ENCODE results near the gene AMDHD2. TPM values are rescaled to one million over a fixed set of nuclear protein-coding genes. Genes with fewer than 3 reads are reported as not detected.

Gene AMDHD2
- polyA plus RNA-seq, 4 donors, result 19.7 to 33.1 (median 27.1) TPM

DNA sequence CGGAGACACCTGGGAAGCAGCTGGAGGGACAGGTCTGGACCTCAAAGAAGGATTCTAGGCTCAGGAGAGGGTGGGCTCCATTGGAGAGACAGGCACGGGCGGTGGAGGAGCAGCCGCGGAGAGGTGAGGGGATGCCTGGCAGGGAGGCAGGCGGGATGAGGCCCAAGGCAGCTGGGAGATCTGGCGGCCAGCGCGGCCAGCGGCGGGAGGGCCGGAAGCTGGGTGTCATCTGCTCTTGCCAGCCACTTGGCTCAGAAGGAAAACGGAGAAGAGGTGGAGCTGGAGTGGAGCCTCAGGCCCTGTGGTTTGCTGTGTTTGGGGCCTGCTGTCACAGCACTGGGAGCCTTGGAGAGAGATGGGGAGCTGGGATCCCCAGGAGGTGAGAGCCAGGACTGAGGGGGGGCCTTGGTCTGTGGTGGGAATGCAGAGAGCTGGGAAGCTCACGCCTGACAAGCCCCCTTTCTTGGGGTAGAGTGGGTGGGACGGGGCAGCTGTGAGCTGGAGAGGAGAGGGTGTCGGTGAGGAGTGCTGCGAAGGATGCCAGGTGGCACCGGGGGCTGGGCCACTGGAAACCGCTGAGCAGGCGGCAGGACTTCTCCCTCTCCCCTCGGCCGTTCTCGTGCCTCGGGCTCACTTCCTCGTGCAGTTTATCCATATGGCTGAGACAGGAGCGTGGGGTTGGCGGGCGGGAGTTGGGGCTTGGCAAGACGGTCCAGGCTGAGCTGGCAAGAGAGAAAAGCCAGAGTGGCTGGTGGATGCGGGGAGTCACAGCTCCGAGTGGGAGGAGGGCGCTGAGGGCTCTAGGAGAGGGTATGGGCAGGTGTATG, 37.2 kb upstream of the AMDHD2 start:
- no peak for DNase-seq (ENCODE audit: low read depth in 4 of 4, low spot score in 3 of 4)

DNA sequence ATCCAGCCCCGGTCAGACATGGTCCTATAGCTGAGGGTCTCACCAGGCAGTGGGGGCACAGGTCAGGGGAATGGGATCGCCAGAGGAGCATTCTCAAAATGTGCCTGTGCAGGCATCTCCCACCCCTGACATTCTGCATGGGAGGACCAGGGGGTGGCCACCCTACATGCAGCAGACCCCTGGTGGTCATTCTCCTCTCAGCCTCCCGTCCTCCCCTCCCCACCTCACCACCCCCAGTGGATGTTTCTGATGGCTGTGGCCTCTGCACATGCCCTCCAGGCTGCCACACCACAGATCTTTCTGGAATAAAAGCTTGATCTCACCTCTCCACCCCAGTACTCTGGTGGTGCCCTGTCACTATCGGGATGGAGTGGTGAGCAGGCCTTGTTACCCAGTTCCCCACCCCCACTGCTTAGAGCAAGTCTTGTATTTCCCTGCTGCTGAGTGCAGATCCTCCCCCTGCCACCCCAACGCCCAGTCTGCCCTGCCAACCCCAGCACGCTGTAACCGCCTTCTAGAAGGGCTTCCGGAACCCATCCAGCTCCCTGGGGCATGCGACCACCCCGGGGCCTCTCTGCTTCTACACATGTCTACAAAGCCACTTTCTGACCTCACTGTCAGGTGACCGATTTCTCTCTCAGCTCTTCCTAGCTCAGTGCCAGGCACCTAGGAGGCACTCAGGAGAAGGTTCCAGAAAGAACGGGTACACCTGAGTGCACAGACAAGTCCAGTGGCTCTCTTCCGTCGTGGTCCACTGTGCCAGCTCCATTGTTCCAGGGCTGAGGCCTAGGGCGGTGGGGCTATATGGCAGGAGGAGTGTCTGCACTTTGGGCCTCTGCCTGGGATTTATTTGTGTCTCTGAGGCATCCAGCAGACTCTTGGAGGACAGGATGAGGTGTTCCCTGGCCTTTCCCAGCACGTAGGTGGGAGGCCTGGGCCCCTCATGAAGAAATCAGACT, 36.0 kb upstream of the AMDHD2 start:
- DNase-seq (ENCODE audit: low read depth in 4 of 4, low spot score in 3 of 4), result no peak

DNA sequence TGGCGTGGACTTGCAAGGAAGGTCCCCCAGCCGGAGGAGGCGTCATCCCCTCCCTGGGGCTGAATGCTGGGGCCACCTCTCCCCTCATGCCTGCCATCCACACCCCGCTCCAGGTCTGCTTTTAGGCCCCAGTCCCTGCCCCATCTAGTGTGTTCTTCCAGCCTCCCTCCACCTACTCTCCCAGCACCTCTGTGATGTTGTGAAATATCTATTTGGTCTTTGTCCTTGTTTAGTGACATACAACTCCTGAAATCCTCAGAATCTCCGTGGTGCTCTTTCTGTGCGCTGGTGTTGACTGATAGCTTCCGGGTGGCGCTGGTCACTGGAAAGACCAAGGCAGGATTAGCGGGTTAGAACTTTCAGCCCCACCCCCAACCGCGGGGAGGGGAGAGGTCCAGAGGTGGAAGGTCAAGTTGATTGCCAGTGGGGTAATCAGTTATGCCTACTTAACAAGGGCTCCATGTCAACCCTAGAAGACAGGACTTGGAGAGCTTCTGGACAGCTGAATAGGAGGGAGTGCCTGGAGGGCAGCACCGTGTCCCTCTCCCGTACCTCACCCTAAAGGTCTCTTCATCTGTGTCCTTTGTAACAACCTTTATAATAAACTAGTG, 35.2 kb upstream of the AMDHD2 start:
- no peak for DNase-seq (ENCODE audit: low read depth in 4 of 4, low spot score in 3 of 4)

DNA sequence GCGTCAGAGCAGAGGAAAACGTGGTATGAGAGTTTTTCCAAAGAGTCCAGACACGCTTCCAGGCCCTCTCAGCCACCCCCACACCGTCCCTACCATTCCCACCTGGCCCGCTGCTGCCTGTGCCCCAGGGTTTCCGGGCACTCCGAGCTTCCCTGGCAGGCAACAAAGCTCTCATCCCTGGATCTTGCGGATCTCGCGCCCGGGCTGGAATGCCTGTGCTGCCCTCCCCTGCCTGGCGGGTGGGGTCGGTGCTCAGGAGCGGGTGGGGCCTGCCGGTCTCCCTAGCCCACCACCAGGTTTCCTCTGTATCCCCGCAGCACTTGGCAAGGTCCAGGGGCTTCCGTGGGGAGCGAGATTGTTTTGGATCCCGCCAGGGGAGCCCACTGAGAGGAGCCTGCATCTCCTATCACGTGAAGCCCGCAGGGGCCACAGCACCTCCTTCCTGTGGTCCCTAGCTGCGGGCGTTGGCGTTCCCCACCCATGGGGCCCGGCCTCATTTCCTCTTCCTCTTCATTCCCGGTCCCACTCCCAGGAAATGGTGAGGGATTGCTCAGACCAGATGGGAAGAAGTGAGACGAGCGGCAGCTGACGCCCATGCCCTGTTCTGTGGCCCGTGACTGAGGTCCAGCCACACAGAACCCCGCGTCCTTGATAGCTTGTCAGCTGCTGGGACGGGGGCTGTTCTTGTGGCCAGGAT, 34.2 kb upstream of the AMDHD2 start:
- DNase-seq (ENCODE audit: low read depth in 4 of 4, low spot score in 3 of 4), result no peak

DNA sequence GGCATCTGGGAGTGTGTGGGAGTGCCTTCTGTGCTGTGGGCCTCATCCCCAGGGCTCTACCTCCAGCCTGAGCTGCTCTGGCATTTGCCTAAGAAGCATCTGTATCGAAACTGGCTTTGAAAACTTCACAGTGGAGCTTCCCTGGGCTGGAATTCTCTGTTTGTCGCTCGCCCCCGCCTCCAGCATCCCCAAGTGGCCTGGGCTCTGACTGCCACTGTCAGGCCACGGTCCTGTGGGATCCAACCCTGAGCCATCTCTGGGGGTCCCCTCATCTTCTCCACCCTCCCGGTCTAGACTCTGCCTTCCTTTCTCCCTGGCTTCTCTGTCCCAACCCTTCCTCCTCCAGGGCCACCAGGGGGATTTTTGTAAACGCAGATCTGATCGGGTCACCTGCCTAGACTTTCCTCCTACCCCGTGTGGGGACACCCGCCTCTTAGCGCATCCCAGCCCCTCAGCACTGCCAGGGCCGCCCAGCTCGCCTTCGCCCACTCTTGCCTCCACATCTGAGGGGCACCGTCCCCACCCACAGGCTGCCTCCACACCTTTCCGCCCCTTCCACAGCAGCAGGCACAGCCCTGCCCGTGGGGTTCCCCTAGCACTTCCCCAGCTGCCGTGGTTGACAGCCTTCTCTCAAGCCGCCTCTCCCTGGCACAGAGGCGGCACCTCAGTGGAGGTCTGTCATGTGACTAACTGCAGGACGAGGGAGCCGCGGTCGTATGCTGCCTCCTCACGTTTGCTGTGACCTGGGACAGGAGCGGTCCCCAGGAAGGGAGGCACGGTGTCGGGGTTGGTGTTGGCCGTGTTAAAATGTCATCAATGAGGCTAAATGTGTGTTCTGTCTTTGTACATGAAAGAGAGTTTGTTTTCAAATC, 33.3 kb upstream of the AMDHD2 start:
- DNase-seq (ENCODE audit: low read depth in 4 of 4, low spot score in 3 of 4), result no peak

DNA sequence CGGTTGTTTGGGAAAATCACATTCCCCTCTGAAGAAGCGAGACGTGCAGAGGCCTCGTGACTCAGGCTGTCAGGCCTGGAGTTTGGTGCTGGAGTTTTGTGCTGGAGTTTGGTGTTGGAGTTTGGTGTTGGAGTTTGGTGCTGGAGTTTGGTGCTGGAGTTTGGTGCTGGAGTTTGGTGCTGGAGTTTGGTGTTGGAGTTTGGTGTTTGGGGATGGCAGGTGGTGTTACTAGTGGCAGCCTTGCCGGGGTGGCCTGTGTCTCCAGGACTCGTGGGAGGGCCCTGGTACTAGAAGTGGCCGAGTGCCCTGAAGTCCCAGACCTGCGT, 32.7 kb upstream of the AMDHD2 start:
- DNase-seq (ENCODE audit: low read depth in 4 of 4, low spot score in 3 of 4), result no peak

DNA sequence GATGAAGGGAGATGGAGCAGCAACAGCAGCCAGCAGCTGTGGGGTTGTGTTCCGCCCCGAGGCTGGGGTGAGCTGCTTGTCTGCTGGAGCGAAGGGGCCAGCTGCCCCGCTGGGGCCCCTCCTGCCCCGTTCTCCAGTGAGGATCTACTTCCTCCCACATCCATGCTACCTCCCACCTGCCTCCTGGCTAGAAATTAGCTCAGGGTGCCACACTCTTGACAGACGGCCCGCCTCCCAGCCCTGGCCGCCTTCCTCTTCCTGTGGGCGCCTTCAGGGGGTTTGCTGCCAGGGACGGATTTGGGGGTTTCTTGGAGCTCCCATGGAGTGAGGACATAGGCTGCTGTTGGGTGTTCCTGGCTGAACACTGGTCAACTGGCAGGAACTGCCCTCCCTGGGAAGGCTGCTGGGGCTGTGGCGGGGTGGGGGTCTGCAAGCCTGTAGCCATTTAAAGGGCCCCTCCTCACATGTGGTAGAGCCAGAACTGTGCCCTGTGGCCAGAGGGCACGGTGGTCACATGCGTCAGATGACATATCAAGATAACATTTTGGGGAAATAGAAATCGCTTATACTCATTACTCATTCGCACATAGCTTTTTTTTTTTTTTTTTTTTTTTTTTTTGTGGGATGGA, 32.2 kb upstream of the AMDHD2 start:
- no peak for DNase-seq (ENCODE audit: low read depth in 4 of 4, low spot score in 3 of 4)

DNA sequence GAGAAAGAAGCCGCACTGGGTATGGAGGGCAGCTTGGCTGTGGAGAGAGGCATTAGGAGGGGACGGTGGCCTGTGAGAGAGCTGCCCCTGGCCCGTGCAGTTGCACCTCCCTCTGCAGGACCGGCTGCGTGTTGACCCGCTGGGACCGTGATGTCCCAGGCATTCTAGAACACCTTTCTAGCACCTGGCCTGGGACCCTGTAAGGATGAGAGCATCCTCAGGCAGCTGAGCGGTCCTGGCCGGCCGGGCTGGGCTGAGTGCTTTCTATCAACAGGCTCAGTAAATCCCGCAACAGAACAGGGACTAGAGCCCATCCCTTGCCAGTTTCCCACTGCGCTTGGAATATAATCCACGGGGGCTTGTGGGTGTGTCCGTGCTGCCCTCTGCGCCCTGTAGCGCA, 30.6 kb upstream of the AMDHD2 start:
- DNase-seq (ENCODE audit: low read depth in 4 of 4, low spot score in 3 of 4), result no peak

DNA sequence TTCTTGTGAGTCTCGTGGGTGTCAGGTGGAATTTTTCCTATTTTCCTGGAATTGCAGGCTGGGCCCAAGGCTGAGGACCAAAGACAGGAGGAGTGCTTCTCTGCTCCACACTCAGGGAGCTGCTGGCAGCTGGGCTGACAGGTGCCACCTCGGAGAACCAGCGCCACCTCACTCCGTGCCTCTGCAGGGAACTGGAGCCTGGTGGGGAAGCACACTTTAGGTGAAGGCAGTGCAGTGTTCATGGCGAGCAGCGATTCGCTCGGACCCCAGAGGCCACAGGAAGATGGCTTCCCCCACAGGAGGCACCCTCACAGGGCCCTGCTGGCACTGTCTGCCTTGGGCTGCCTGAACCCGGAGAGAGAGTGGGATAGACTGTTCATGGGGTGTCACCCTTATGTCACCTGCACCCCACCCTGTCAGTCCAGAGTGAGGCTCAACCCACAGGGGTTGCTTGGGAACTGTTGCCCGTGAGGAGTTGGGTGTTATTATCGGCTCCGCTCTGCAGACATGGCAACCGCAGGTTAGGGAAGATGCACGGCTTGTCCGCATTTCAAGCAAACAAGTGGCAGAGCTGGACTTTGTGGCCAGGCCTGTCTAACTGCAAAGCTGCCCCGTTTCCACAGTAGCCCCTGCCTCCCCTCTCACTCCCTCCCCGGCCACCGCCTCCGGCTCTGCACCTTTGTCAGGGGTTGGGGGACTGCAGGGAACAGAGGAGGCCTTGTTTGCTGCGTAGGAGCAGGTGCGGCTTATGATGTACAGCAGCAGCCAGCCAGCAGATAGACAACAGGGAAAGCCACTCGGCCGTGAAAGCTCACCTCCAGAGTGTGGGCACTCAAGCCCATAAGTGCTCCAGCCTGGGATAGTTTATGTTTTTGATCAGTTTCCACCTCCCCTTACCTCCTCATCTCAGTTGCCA, 29.7 kb upstream of the AMDHD2 start:
- no peak for DNase-seq (ENCODE audit: low read depth in 4 of 4, low spot score in 3 of 4)

DNA sequence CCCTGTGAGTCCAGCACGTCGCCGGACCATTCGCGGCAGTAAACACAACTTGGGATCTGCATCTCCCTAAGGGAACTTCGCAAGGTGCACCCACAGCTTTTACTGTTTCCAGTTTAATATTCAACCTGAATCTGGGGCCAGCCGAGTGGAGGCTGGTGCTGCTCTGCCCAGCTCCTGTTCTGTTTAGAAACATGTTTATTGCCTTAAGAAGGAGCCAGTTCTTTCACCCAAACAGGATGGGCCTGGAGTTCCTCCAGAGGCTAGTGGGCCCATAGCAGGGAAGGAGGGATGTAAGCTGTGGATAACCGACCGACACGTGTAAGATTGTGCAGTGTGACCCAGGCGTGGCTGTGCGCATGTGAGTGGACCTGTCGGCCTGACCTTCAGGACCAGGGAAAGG, 27.9 kb upstream of the AMDHD2 start:
- DNase-seq (ENCODE audit: low read depth in 4 of 4, low spot score in 3 of 4), result no peak

DNA sequence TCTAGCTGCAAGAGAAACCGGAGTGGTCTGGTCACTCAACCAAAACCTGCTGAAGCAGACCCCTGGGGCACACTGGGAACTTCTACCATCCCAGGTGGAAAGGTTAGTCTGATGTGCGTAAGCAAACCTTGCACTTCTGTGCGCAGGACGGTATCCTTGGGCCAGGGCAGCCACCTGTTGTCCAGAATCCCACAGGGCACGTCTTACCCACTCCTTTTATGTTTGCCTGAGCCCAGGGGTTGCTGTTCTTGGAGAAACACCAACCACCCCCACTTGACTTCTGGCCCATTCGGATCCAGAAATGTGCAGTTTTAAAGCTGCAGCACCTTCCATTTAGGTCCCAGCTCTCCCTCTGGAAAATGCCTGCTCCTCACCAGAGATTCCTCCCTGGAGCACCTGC, 26.6 kb upstream of the AMDHD2 start:
- no peak for DNase-seq (ENCODE audit: low read depth in 4 of 4, low spot score in 3 of 4)

DNA sequence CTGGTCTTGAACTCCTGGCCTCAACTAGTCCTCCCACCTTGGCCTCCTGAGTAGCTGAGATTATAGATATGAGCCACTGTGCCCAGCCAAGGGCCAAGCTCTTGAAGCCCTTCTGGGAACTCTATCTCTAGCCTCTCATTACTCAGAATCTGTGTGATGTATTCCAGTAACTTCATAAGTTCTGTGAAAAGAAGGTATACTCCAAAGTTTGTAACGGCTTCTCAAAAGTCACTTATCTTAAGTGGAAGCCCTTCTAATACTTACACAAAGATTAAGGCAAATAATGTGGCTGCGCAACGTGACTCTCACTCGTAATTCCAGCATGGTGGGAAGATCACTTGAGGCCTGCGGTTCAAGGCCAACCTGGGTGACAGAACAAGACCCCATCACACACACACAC, 25.6 kb upstream of the AMDHD2 start:
- no peak for DNase-seq (ENCODE audit: low read depth in 4 of 4, low spot score in 3 of 4)

DNA sequence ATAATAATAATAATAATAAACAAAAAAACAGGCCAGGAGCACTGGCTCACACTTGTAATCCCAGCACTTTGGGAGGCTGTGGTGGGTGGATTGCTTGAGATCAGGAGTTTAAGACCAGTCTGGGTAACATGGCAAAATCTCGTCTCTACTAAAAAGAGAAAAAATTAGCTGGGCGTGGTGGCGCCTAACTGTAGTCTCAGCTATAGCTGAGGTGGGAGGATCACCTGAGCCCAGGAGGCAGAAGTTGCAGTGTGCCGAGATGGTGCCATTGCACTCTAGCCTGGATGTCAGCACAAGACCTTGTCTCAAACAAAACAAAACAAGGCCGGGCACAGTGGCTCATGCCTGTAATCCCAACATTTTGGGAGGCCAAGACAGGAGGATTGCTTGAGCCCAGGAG, 25.1 kb upstream of the AMDHD2 start:
- no peak for DNase-seq (ENCODE audit: low read depth in 4 of 4, low spot score in 3 of 4)

DNA sequence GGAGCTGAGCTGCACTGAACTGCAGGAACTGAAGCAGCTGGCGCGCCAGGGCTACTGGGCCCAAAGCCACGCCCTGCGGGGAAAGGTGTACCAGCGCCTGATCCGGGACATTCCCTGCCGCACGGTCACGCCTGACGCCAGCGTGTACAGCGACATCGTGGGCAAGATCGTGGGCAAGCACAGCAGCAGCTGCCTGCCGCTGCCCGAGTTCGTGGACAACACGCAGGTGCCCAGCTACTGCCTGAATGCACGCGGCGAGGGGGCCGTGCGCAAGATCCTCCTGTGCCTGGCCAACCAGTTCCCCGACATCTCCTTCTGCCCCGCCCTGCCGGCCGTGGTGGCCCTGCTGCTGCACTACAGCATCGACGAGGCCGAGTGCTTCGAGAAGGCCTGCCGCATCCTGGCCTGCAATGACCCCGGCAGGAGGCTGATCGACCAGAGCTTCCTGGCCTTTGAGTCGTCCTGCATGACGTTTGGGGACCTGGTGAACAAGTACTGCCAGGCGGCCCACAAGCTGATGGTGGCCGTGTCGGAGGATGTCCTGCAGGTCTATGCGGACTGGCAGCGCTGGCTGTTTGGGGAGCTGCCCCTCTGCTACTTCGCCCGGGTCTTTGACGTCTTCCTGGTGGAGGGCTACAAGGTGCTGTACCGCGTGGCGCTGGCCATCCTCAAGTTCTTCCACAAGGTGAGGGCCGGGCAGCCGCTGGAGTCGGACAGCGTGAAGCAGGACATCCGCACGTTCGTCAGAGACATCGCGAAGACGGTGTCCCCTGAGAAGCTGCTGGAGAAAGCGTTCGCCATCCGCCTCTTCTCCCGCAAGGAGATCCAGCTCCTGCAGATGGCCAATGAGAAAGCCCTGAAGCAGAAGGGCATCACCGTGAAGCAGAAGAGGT, 23.7 kb upstream of the AMDHD2 start:
- DNase-seq (ENCODE audit: low read depth in 4 of 4, low spot score in 3 of 4), result no peak

DNA sequence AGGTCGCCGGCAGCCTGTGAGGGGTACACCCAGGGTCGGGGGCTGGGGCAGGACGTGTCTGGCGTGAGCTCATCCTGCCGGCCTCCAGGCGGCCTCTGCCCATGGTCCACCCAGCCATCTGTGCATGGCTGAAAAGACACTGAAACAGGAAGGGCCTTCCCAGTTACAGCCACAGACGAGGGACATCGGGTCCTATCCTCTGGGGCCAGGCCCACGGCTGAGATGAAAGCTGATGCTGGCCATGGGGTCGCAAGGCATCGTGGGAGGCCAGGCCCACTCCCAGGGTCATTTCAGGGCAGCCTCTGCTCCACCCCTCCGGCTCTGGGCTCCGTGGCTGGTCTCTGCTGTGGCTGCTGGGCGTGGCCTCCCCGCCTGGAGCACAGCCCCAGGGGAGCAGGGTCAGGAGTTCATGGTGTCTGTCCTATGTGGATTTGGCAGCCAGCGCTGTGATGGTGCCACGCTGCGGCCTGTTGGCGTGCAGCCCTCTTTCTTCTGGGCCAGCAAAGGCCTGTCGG, 23.0 kb upstream of the AMDHD2 start:
- no peak for DNase-seq (ENCODE audit: low read depth in 4 of 4, low spot score in 3 of 4)

DNA sequence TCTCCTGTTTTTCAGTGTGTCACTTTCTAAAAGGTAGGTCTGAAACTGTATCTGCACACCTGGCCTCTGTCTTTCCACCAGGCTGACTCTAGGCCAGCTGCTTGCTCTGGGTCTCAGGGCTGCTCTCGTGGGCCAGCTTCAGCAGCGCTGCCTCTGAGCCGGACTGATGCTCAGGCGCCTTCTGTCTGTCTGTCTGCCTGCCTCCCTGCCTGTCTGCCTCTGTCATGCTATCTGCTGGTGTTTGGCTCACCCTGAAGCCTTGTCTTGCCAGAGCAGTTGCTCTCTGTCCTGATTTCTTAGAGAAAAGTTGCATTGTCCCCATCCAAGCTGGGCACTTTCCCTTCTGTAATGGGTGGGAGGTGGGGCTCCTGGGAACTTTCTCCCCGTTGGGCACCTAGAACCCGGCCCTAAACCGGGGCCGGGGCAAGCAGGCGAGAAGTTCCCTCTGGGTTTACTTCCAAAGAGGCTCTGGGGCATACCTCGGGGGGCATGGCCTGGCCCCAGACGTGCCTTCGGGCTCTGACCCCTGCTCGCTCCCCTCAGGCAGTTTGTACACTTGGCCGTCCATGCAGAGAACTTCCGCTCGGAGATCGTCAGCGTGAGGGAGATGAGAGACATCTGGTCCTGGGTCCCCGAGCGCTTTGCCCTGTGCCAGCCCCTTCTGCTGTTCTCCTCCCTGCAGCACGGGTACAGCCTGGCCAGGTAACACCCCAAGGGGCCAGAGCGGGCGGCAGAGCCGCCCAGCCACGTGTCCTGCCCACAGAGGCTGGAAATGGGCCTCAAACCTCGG, 22.3 kb upstream of the AMDHD2 start:
- no peak for DNase-seq (ENCODE audit: low read depth in 4 of 4, low spot score in 3 of 4)

Data from right renal pelvis (tissue), 4 donors.